DND-41 (cell line): ENCODE data around the gene PPP3CB.

Experiments
- ATAC-seq: fragments of 200-7000 bp; cut with Tn5 transposase; 3 replicates; pipeline ENCODE4 v1.9.1; 2021; ENCODE audit warnings: low read depth; ENCODE audit not compliant: insufficient read depth
- DNase-seq: peaks from one replicate; pipeline ENCODE4 v3.0.0-alpha.2; 2020
- H2AFZ ChIP-seq: 2 replicates; pipeline ENCODE4 v1.6.0; 2012; ENCODE audit warnings: low read depth, low read length
- H3K27ac ChIP-seq: 2 replicates; pipeline ENCODE4 v1.5.1; 2012; ENCODE audit warnings: low read length, inconsistent platforms
- H3K27me3 ChIP-seq: fragments of 200-600 bp; sonication (generic); 2 replicates; pipeline ENCODE4 v1.6.0; 2012; ENCODE audit warnings: low read length, mild to moderate bottlenecking, inconsistent platforms; ENCODE audit not compliant: insufficient read depth, poor library complexity
- H3K36me3 ChIP-seq: 2 replicates; pipeline ENCODE4 v1.5.1; 2012; ENCODE audit warnings: low read length, inconsistent platforms; ENCODE audit not compliant: insufficient read depth
- H3K4me1 ChIP-seq: 2 replicates; pipeline ENCODE4 v1.5.1; 2012; ENCODE audit warnings: mild to moderate bottlenecking, low read length; ENCODE audit not compliant: insufficient read depth
- H3K4me2 ChIP-seq: 2 replicates; pipeline ENCODE4 v1.6.0; 2012; ENCODE audit warnings: mild to moderate bottlenecking, moderate library complexity, low read length, inconsistent platforms; ENCODE audit not compliant: insufficient read depth
- H3K4me3 ChIP-seq, 2 experiments: fragments of 200-600 bp in 1 of 2; shearing (Covaris generic) in 1 of 2; 2 replicates each; pipeline ENCODE4 v1.5.1; 2012 to 2016; ENCODE audit warnings: inconsistent platforms in 2 of 2, low read length in 2 of 2, mild to moderate bottlenecking in 2 of 2, low read depth in 1 of 2, moderate library complexity in 1 of 2
- H3K79me2 ChIP-seq: 2 replicates; pipeline ENCODE4 v1.6.0; 2012; ENCODE audit warnings: low read length, inconsistent platforms; ENCODE audit not compliant: insufficient read depth
- H3K9ac ChIP-seq: 2 replicates; pipeline ENCODE4 v1.6.0; 2012; ENCODE audit warnings: low read depth, mild to moderate bottlenecking, inconsistent platforms, low read length, moderate library complexity
- H3K9me3 ChIP-seq: 2 replicates; pipeline ENCODE4 v1.5.1; 2012; ENCODE audit warnings: low read length, moderate library complexity, mild to moderate bottlenecking, inconsistent platforms; ENCODE audit not compliant: insufficient read depth, severe bottlenecking
- H4K20me1 ChIP-seq: 2 replicates; pipeline ENCODE4 v1.6.0; 2012; ENCODE audit warnings: low read length; ENCODE audit not compliant: insufficient read depth
- EZH2 ChIP-seq: IDR thresholded peaks from 3 replicates; pipeline ENCODE4 v1.6.1; 2012; ENCODE audit warnings: borderline replicate concordance, low read depth, mild to moderate bottlenecking, moderate library complexity, low read length, inconsistent platforms; ENCODE audit not compliant: severe bottlenecking
- TF ChIP-seq, protein P1 (sequence below): IDR thresholded peaks from 2 replicates; pipeline ENCODE4 v1.5.1; 2012; ENCODE audit warnings: borderline replicate concordance, low read length, moderate library complexity, mild to moderate bottlenecking; ENCODE audit not compliant: poor library complexity, severe bottlenecking; ENCODE audit errors: extremely low read depth

PPP3CB gene

DNA sequence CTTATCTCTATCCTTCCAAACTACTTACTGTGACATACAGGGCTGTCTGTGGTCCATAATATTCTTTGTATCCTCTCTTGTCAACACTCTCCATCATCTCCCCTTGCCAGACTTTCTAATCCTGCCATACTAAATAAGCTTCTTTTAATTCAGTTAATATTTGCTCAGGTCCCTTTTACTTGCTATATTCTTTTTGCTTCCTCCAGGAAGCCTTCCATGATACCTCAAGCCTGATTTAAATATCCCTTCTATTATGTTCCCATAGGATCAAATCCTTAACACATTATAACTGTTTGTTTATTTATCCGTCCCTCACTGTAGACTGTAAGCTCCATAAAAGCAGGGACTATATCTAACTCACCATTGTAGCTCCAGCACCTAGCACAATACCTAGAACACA, 7.2 kb upstream of the PPP3CB start:
- TF ChIP-seq EZH2 = no peak
- TF ChIP-seq, protein P1, sequence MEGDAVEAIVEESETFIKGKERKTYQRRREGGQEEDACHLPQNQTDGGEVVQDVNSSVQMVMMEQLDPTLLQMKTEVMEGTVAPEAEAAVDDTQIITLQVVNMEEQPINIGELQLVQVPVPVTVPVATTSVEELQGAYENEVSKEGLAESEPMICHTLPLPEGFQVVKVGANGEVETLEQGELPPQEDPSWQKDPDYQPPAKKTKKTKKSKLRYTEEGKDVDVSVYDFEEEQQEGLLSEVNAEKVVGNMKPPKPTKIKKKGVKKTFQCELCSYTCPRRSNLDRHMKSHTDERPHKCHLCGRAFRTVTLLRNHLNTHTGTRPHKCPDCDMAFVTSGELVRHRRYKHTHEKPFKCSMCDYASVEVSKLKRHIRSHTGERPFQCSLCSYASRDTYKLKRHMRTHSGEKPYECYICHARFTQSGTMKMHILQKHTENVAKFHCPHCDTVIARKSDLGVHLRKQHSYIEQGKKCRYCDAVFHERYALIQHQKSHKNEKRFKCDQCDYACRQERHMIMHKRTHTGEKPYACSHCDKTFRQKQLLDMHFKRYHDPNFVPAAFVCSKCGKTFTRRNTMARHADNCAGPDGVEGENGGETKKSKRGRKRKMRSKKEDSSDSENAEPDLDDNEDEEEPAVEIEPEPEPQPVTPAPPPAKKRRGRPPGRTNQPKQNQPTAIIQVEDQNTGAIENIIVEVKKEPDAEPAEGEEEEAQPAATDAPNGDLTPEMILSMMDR = no peak
- Histone ChIP-seq H3K36me3 (peaks cover 17% of the 10 kb centered on the region; the same call in 1 of the 2 replicates), H3K79me2 (no peaks in the 10 kb centered on the region), H2AFZ (no peak overlapping the region), H3K27me3 (no peaks in the 10 kb centered on the region), H3K4me2 (no peak overlapping the region), H3K4me1 (0 out of 2 replicates have a peak, but pooled peaks cover 6% of the 10 kb centered on the region), H3K4me3 (no peak overlapping the region), H3K9me3 (no peaks in the 10 kb centered on the region), H3K9ac (no peak overlapping the region), H3K27ac (no peak overlapping the region), H4K20me1 (no peaks in the 10 kb centered on the region)
- no peak for DNase-seq
- ATAC-seq = no peak

GRCh38 chr10:73501651-73502050, 5.8 kb upstream of the PPP3CB start:
- H3K4me1 ChIP-seq = peaks cover 12% of the 10 kb centered on the region
- no peaks in the 10 kb centered on the region for H3K27me3 ChIP-seq
- H3K9me3 ChIP-seq = no peaks in the 10 kb centered on the region
- DNase-seq = no peak
- no peak overlapping the region; the same call in 1 of the 2 replicates for H3K27ac ChIP-seq
- peaks cover 4% of the 10 kb centered on the region for H3K79me2 ChIP-seq
- peaks cover 17% of the 10 kb centered on the region; the same call in 1 of the 2 replicates for H3K36me3 ChIP-seq
- ATAC-seq = no peak
- no peak overlapping the region for H3K4me3 ChIP-seq
- H4K20me1 ChIP-seq = no peaks in the 10 kb centered on the region
- H2AFZ ChIP-seq = no peak overlapping the region
- no peak overlapping the region for H3K4me2 ChIP-seq
- H3K9ac ChIP-seq = no peak overlapping the region
- TF ChIP-seq EZH2 = no peak
- TF ChIP-seq, protein P1 = no peak

GRCh38 chr10:73497623-73498022, 1.8 kb upstream of the PPP3CB start:
- H3K79me2 ChIP-seq = peaks cover 42% of the 10 kb centered on the region
- ATAC-seq (no peak), DNase-seq (no peak)
- H3K4me1 ChIP-seq = peaks cover 41% of the 10 kb centered on the region
- no peaks in the 10 kb centered on the region for H3K9me3 ChIP-seq
- H3K27ac ChIP-seq = no peak overlapping the region
- TF ChIP-seq EZH2 = no peak
- TF ChIP-seq, protein P1 = no peak
- no peak overlapping the region for H3K4me3 ChIP-seq
- no peaks in the 10 kb centered on the region for H3K27me3 ChIP-seq
- H2AFZ ChIP-seq = no peak overlapping the region
- no peak overlapping the region for H3K9ac ChIP-seq
- H3K4me2 ChIP-seq = no peak overlapping the region
- peaks cover 4% of the 10 kb centered on the region; the same call in 1 of the 2 replicates for H3K36me3 ChIP-seq
- peaks cover 3% of the 10 kb centered on the region; the same call in 1 of the 2 replicates for H4K20me1 ChIP-seq
